Measurements from ENCODE around the gene PDE3B.
"Not testable (repeated sequence)": the region's sequence is repeated elsewhere in the genome, so short reads cannot be mapped to it uniquely, and the experiment has no call there.

Gene PDE3B

GRCh38 chr11:14678350-14678749 lies 34.7 kb downstream of the PDE3B start:
- Histone ChIP-seq H3K27ac (replicated peaks) (no peak overlapping the region), H3K27me3 (ENCODE audit: insufficient read depth, poor library complexity, severe bottlenecking) (no peaks in the 10 kb centered on the region), H3K4me3 (replicated peaks; ENCODE audit: insufficient read depth, low read length) (no peak overlapping the region)
- no peak for TF ChIP-seq POLR2AphosphoS5 (IDR thresholded peaks at IDR 0.05; ENCODE audit: low read depth)
- no peak for TF ChIP-seq SPI1 (IDR thresholded peaks at IDR 0.05; ENCODE audit: borderline replicate concordance, low read depth)
- no peak for DNase-seq (ENCODE audit: low read depth in 1 of 2, low spot score in 1 of 2)

GRCh38 chr11:14679662-14680061 lies 36.1 kb downstream of the PDE3B start:
- no peak for DNase-seq (ENCODE audit: low read depth in 1 of 2, low spot score in 1 of 2)

GRCh38 chr11:14684234-14684915 lies 40.8 kb downstream of the PDE3B start:
- H3K4me3 ChIP-seq (replicated peaks; ENCODE audit: insufficient read depth, low read length); H3K27ac ChIP-seq (replicated peaks); DNase-seq (ENCODE audit: low read depth in 1 of 2, low spot score in 1 of 2); H3K27me3 ChIP-seq (ENCODE audit: insufficient read depth, poor library complexity, severe bottlenecking): not testable (repeated sequence)

More at GRCh38 chr11:14679662-14680061, 36.1 kb downstream of the PDE3B start:
- H3K4me3 ChIP-seq (replicated peaks; ENCODE audit: insufficient read depth, low read length): no peak overlapping the region
- H3K27ac ChIP-seq (replicated peaks): no peak overlapping the region
- TF ChIP-seq CTCF (IDR thresholded peaks at IDR 0.05; ENCODE audit: insufficient read depth, low read length) (no peak), SPI1 (IDR thresholded peaks at IDR 0.05; ENCODE audit: borderline replicate concordance, low read depth) (no peak), REST (IDR thresholded peaks at IDR 0.05; ENCODE audit: insufficient replicate concordance, low read depth) (no peak), GABPA (IDR thresholded peaks at IDR 0.05; ENCODE audit: low read depth) (no peak), POLR2AphosphoS5 (IDR thresholded peaks at IDR 0.05; ENCODE audit: low read depth) (no peak)
- H3K27me3 ChIP-seq (ENCODE audit: insufficient read depth, poor library complexity, severe bottlenecking): no peaks in the 10 kb centered on the region

GRCh38 chr11:14687456-14687855 lies 43.9 kb downstream of the PDE3B start:
- DNase-seq (ENCODE audit: low read depth in 1 of 2, low spot score in 1 of 2): no peak
- no peak for TF ChIP-seq SPI1 (IDR thresholded peaks at IDR 0.05; ENCODE audit: borderline replicate concordance, low read depth)
- TF ChIP-seq REST (IDR thresholded peaks at IDR 0.05; ENCODE audit: insufficient replicate concordance, low read depth): no peak
- TF ChIP-seq GABPA (IDR thresholded peaks at IDR 0.05; ENCODE audit: low read depth): no peak
- no peak for TF ChIP-seq CTCF (IDR thresholded peaks at IDR 0.05; ENCODE audit: insufficient read depth, low read length)
- no peak for TF ChIP-seq POLR2AphosphoS5 (IDR thresholded peaks at IDR 0.05; ENCODE audit: low read depth)
- Histone ChIP-seq H3K27me3 (ENCODE audit: insufficient read depth, poor library complexity, severe bottlenecking) (no peaks in the 10 kb centered on the region), H3K27ac (replicated peaks) (no peak overlapping the region), H3K4me3 (replicated peaks; ENCODE audit: insufficient read depth, low read length) (no peak overlapping the region)

All from HL-60 (cell line).